DOHH2 (cell line): ENCODE results near the gene MYO5A.

Experiments
- H3F3A ChIP-seq: fragments of 200-600 bp; sonication (generic), shearing (Covaris generic); 2 replicates; pipeline ENCODE4 v1.6.0; 2016; ENCODE audit warnings: antibody characterized with exemption, mild to moderate bottlenecking; ENCODE audit not compliant: control insufficient read depth, insufficient read depth
- H3K27ac ChIP-seq: fragments of 200-600 bp; sonication (generic); 2 replicates; pipeline ENCODE4 v1.5.1; 2014; ENCODE audit warnings: low read depth, mild to moderate bottlenecking, low read length, moderate library complexity
- H3K27me3 ChIP-seq: fragments of 200-600 bp; sonication (generic); 2 replicates; pipeline ENCODE4 v1.6.1; 2014; ENCODE audit warnings: mild to moderate bottlenecking, low read length, mixed read lengths; ENCODE audit not compliant: control insufficient read depth
- H3K36me3 ChIP-seq: fragments of 200-600 bp; sonication (generic); 2 replicates; pipeline ENCODE4 v1.6.1; 2014; ENCODE audit warnings: mild to moderate bottlenecking, low read length, moderate library complexity, mixed read lengths; ENCODE audit not compliant: control insufficient read depth
- H3K4me1 ChIP-seq: fragments of 200-600 bp; sonication (generic); 2 replicates; pipeline ENCODE4 v1.6.1; 2014; ENCODE audit warnings: mild to moderate bottlenecking, low read length, mixed read lengths; ENCODE audit not compliant: control insufficient read depth
- H3K4me2 ChIP-seq: fragments of 200-600 bp; sonication (generic); 2 replicates; pipeline ENCODE4 v1.6.0; 2014; ENCODE audit warnings: mild to moderate bottlenecking, low read length, moderate library complexity
- H3K4me3 ChIP-seq: fragments of 200-600 bp; sonication (generic); 2 replicates; pipeline ENCODE4 v1.5.1; 2014; ENCODE audit warnings: mild to moderate bottlenecking, low read length, mixed read lengths
- H3K79me2 ChIP-seq: fragments of 200-600 bp; sonication (generic); 2 replicates; pipeline ENCODE4 v1.6.1; 2014; ENCODE audit warnings: mild to moderate bottlenecking, low read length, mixed read lengths; ENCODE audit not compliant: control insufficient read depth
- H3K9me2 ChIP-seq: fragments of 200-600 bp; sonication (generic); replicated peaks from 2 replicates; pipeline ENCODE4 v1.6.1; 2014; ENCODE audit warnings: mild to moderate bottlenecking, low read length, mixed read lengths; ENCODE audit not compliant: control insufficient read depth
- H3K9me3 ChIP-seq: fragments of 200-600 bp; sonication (generic); 2 replicates; pipeline ENCODE4 v1.6.1; 2014; ENCODE audit warnings: antibody characterized with exemption, low read length, mixed read lengths; ENCODE audit not compliant: control insufficient read depth, insufficient read depth
- H4K20me1 ChIP-seq: fragments of 200-600 bp; sonication (generic); 2 replicates; pipeline ENCODE4 v1.6.0; 2014; ENCODE audit warnings: low read depth, mild to moderate bottlenecking, antibody characterized with exemption, low read length, moderate library complexity; ENCODE audit not compliant: control insufficient read depth, insufficient read depth
- CTCF ChIP-seq: fragments of 200-600 bp; sonication (generic); IDR thresholded peaks from one replicate; pipeline ENCODE4 v1.5.1; 2014; ENCODE audit warnings: antibody characterized with exemption, mild to moderate bottlenecking, low read depth, low read length; ENCODE audit not compliant: poor library complexity, severe bottlenecking
- EZH2phosphoT487 ChIP-seq: fragments of 200-600 bp; sonication (generic); IDR thresholded peaks from 2 replicates; pipeline ENCODE4 v1.6.1; 2017; ENCODE audit warnings: borderline replicate concordance, mild to moderate bottlenecking, antibody characterized with exemption, low read length, moderate library complexity, mixed read lengths

Gene MYO5A

DNA sequence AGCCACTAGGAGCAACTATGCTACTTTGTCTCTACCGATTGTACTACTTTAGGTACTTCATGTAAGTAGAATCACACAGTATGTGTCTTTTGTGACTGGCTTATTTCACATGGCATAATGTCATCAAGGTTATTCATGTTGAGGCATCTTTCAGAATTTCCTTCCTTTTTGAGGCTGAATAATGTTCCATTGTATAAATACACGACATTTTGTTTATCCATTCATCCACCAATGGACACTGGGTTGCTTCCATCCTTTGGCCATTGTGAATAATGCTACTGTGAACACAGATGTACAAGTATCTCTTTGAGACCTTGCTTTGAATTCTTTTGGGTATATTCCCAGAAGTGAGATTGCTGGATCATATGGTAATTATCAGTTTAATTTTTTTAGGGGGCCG, 29.2 kb downstream of the MYO5A start:
- no peak overlapping the region for H3K27ac ChIP-seq
- H3K9me3 ChIP-seq, result no peaks in the 10 kb centered on the region
- TF ChIP-seq CTCF (no peak), EZH2phosphoT487 (no peak)
- H3K4me3 ChIP-seq, result no peak overlapping the region
- H3K79me2 ChIP-seq, result peaks cover 30% of the 10 kb centered on the region
- H3K4me1 ChIP-seq, result peaks cover 29% of the 10 kb centered on the region
- no peaks in the 10 kb centered on the region for H4K20me1 ChIP-seq
- no peaks in the 10 kb centered on the region for H3K27me3 ChIP-seq
- H3K9me2 ChIP-seq, result no peaks in the 10 kb centered on the region
- no peak overlapping the region for H3K4me2 ChIP-seq
- H3F3A ChIP-seq, result no peaks in the 10 kb centered on the region
- no peaks in the 10 kb centered on the region for H3K36me3 ChIP-seq

- H3K36me3 ChIP-seq, result no peaks in the 10 kb centered on the region
- H3F3A ChIP-seq, result no peaks in the 10 kb centered on the region
- H3K27ac ChIP-seq, result no peak overlapping the region
- H3K27me3 ChIP-seq, result no peaks in the 10 kb centered on the region
- H3K4me1 ChIP-seq, result peaks cover 21% of the 10 kb centered on the region
- no peaks in the 10 kb centered on the region for H3K9me2 ChIP-seq
- no peak overlapping the region for H3K4me2 ChIP-seq
- H3K9me3 ChIP-seq, result no peaks in the 10 kb centered on the region
- no peak overlapping the region for H3K4me3 ChIP-seq
- peaks cover 29% of the 10 kb centered on the region for H3K79me2 ChIP-seq
- H4K20me1 ChIP-seq, result no peaks in the 10 kb centered on the region
- no peak for TF ChIP-seq CTCF
Observed at GRCh38 chr15:52498706-52499105, 30.0 kb downstream of the MYO5A start.

DNA sequence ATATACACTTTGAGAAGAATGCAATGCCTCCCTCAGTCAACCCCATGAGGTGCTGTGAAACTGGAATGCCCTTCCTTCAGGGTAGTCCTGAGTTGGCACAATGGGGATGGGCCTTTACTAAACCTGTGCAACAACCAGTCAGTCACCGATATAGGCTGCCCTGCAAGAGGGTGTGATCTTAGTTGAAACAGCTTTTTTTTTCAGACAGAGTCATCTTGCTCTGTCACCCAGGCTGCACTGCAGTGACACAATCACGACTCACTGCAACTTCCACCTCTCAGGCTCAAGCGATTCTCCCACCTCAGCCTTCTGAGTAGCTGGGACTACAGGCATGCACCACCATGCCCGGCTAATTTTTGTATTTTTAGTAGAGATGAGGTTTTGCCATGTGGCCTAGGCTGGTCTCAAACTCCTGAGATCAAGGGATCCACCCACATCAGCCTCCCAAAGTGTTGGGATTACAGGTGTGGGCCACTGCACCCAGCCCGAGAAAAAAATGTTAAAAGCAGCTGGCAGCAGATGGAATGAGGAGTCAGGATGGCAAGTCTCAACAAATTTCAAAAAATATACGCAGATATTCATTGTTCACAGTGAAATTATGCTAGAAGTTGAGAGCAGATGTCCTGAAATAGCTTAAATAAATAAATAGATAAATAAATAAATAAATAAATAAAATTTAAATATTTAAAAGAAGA, 31.8 kb downstream of the MYO5A start:
- Histone ChIP-seq H3K9me2 (no peaks in the 10 kb centered on the region), H3K27me3 (no peaks in the 10 kb centered on the region), H3K36me3 (no peaks in the 10 kb centered on the region), H3K4me1 (peaks cover 9% of the 10 kb centered on the region), H3F3A (no peaks in the 10 kb centered on the region), H3K4me2 (no peak overlapping the region), H3K27ac (no peak overlapping the region), H3K9me3 (no peaks in the 10 kb centered on the region), H4K20me1 (no peaks in the 10 kb centered on the region), H3K4me3 (no peak overlapping the region), H3K79me2 (peaks cover 29% of the 10 kb centered on the region)
- TF ChIP-seq EZH2phosphoT487 (no peak), CTCF (no peak)
